NCI-H2171 treated with DMSO at 0.1 percent for 48 hours (cell line): Measurements from ENCODE around the gene FAM135A.
A peak's percentile ranks its signal among the peaks of the same experiment; 100 is the strongest.
"Not testable (repeated sequence)": the region's sequence is repeated elsewhere in the genome, so short reads cannot be mapped to it uniquely, and the experiment has no call there.

Source experiments
- DNase-seq: peaks from one replicate; lab custom pipeline; 2025; lab: John Stamatoyannopoulos, UW

FAM135A gene

DNA sequence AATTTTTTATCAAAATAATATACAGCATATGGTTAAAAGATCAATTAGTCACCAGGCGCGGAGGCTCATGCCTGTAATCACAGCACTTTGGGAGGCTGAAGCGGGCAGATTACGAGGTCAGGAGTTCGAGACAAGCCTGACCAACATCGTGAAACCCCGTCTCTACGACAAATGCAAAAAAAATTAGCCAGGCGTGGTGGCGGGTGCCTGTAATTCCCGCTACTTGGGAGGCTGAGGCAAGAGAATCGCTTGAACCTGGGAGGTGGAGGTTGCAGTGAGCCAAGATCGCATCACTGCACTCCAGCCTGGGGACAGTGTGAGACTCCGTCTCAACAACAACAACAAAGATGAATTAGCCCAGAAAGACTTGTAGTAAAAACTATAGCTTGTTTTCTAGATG, 46.4 kb downstream of the FAM135A start:
- not testable (repeated sequence) for DNase-seq

DNA sequence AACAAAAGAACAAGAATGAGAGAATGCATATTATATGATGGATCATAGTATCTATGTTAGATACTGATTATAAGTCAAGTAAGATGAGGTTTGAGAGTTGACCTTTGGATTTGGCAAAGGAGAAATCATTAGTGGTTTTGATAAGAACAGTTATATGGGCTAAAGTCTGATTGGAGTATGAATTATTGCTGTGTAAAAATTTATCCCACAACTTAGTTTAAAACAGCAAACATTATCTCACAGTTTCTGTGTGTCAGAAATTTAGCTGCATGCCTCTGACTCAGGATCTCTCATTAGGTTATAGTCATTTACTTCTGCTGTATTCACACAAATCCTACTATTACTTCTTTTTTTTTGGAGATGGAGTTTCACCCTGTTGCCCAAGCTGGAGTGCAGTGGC, 56.7 kb downstream of the FAM135A start:
- no peak for DNase-seq

DNA sequence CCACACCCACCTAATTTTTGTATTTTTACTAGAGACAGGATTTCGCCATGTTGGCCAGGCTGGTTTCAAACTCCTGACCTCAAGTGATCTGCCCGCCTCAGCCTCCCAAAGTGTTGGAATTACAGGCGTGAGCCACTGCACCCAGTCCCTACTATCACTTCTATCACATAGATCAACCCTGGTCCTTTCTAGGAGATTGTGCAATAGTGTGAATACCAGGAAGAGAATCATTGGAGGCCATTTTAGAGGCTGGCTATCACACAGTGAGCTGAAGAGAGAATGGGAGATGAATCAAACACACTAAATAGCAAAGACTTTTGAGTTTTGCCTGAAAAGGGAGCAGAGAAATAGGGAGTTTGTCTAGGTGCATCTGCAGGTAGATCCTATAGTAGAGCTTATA, 57.2 kb downstream of the FAM135A start:
- not testable (repeated sequence) for DNase-seq

DNA sequence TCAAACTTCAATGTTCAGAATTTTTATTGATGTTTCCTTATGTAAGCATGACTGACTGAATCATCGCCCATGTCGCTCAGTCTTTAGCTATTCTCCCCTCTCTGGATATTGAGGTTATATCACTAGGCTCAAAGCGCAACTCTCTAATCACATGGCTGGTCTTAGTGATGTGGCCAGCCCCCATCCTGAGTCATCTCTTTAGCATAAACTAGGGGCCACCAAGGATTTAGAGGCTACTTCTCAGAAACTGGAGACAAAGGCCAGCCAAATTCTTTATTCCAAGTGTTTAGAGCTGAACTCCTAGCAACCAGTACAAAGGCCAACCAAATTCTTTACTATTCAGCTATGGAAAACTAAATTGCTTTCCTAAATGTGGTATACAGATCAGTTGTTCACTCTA, 61.4 kb downstream of the FAM135A start:
- DNase-seq = no peak

DNA sequence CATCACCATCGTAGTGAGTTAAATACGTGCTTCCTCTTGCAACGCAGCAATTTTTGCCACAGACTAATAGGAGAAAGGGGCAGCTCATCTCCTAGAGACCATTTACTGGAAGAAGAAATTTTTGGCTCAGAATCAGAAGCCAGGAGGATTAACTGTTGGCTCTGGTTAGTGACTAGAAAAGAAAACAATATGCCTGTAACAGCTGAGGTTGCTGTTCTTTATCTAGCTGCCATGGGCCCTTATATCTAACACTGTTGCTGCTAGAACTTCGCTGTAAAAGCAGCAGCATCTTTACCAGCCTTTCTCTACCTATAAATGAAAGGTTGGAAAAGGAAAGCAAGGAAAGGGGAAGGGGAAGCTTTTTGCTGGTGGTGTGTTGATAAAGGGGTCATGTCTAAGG, 65.9 kb downstream of the FAM135A start:
- no peak for DNase-seq

DNA sequence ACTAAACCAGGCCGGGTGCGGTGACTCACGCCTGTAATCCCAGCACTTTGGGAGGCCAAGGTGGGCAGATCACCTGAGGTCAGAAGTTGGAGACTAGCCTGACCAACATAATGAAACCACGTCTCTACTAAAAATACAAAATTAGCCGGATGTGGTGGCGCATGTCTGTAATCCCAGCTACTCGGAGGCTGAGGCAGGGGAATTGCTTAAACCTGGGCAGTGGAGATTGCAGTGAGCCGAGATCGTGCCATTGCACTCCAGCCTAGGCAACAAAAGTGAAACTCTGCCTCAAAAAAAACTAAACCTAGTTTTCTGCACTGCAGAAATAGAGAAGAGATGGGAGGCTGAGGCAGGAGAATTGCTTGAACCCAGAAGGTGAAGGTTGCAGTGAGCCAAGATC, 73.3 kb downstream of the FAM135A start:
- not testable (repeated sequence) for DNase-seq

DNA sequence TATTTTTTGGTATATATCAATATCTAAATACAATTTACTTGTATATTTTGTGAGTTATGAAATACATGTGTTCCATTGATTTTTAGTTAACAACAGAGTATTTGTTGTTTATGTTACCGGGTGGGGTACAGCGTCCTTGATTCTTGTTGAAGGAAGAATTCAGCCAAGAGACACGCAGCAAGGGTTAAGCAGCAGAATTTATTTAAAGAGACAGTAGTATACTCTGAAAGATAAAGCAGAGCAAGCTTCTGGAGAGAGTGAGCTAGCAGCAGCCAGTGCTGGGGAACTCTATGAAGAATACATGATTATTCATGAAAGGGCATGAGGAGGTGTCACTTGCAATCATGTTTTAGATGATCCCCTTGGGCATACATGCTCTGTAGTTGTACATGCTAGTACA, 76.1 kb downstream of the FAM135A start:
- no peak for DNase-seq

DNA sequence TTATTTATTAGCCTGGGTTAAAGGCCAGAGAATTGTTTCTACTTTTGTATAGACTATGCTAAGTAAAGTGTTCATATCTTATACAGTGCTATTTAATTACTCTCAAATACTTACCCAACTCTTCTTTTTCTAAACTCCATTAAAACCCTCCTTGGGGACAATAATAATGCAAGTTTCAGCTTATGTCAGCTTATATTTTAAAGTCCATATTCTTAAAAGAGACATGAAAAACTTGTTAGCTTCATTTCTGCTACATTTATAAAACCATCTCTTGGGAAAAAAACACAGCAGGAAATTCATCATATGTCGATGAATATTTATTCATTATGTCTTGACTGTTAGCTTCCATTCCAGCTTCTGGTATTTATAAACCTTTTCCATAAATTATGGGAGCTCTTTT, 81.5 kb downstream of the FAM135A start:
- no peak for DNase-seq

DNA sequence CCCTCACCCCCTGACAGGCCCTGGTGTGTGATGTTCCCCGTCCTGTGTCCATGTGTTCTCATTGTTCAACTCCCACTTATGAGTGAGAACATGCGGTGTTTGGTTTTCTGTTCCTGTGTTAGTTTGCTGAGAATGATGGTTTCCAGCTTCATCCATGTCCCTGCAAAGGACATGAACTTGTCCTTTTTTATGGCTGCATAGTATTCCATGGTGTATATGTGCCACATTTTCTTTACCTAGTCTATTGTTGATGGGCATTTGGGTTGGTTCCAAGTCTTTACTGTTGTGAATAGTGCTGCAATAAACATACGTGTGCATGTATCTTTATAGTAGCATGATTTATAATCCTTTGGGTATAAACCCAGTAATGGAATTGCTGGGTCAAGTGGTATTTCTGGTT, 82.5 kb downstream of the FAM135A start:
- not testable (repeated sequence) for DNase-seq

DNA sequence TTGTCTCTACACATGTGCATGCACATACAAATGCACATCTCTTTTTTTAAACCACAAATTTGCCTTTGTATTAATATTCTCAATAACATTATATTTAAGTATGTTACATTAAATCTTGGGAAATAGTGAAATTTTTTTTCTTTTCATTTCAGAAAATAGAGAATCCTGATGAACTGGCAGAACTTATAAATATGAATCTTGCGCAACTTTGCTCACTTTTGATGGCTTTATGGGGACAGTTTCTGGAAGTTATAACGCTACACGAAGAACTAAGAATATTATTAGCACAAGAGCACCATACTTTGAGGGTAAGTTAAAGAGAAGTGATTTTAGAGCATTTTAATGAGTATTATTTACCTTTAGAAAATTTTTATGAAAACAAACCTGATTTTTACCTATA, 89.2 kb downstream of the FAM135A start:
- DNase-seq = no peak

DNA sequence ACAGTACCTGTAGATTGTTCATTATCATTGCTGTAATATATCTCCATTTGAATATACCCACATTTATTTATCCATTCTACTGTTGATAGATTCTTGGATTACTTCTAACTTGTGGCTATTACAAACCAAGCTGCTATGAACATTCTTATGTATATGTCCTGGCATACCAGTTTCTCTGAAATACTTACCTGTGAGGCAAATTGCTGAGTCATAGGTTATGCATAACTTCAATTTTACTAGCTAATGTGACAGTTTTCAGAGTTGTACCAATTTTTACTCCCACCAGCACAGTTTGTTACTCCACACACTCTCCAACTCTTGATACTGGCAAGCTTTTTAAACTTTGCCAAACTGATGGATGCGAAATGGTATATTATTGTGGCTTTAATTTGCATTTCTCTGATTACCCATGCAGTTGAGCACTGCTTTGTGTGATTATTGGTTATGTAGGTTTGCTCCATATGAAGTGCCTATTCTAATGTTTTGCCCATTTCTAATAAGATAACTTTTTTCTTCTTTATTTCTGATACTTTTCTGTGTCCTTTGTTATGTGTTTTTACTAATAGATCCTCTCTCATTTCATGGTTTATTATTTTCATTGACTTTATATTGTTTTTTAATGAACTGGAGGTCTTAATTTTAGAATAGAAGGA, 90.6 kb downstream of the FAM135A start:
- no peak for DNase-seq

DNA sequence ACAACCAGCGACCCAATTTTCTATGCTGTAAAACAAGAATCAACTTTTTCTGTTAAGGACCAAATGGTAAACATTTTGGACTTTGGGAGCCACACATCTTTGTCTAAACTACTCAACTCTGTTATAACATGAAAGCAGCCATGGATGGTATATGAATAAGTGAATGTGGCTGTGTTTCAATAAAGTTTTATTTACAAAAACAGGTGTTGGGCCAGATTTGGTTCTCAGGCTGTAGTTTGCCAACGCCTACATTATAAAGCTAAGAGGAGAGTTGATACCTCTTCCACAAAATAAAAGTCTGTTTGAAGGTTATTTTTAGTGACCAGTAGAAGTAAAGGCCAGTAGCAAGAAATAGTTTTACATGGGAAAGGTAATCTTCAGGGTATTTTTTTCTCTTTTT, 93.0 kb downstream of the FAM135A start:
- no peak for DNase-seq

DNA sequence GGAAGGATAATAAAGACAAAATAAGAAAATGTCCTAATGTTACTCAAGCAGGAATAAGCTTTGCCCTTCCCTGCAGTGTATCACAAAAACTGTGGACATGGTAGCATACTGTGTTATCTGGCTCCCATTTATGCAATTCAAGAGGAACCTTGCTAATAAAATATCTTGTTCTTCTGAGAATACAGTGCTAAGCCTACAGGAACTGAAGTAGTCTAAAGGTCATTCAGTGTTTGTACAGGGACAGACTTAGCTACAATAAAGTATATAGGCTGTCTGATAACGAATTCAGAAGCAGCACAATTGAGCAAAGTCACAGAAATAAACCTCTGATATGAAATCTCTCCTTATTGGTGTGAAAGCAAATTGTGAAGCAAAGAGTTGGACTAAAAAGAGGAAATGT, 93.9 kb downstream of the FAM135A start:
- DNase-seq = no peak

DNA sequence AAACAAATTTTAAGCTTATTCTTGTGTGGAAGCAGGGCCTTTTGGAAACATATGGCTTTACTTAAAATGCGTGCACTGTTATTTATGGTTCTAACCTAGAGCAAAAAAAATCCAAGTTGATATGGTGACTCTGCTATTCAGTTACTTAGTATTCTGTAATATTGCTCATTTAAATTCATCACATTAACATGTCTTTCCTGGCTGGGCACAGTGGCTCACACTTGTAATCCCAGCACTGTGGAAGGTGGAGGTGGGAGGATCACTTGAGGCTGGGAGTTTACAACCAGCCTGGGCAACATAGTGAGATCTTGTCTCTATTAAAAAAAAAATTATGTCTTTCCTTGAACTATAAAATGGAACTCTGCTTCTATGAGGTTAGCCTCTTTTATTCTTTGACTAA, 95.6 kb downstream of the FAM135A start:
- DNase-seq = no peak

DNA sequence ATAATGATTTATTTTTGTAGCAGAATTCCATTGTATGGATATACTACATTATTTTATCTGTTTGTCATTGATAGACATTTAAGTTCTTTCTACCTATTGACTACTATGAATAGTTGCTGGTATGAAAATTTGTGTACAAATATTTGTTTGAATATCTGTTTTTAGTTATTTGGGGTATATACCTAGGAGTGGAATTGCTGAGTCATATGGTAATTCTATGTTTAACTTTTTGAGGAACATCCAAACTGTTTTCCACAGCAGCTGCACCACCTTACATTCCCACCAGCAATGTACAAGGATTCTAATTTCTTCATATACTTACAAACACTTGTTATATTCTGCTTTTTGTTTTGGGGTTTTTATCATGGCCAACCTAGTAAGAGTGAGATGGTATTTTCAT, 97.3 kb downstream of the FAM135A start:
- DNase-seq = no peak

DNA sequence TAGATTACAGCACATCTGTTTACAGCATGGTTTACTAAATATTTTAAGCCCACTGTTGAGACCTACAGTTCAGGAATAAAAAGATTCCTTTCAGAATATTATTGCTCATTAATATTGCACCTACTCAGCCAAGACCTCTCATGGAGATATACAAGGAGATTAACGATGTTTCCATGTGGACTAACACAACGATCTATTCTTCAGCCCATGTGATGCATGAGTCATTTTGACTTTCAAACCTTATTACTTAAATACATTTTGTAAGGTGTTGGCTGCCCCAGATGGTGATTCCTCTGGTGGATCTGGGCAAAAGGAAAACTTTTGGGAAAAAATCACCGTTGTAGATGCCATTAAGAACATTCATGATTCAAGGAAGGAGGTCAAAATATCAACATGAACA, 105.4 kb downstream of the FAM135A start:
- no peak for DNase-seq

DNA sequence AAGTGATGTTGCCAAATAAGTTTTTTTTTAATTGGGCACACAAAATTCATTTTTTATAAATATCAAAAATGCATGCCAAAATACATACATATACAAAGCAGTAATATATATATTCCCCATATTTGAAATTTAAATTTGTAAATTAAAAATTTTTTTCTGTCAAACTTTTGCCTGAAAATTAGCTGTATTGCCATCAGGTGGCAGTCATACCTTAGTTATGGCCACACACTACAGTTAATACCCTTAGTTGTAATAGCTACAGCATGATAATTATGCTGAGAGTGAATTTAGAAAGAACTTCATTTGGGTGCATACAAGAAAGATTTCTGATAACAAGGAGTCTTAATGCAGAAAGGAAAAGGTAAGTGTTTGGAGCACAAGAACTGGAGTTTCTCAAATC, 107.3 kb downstream of the FAM135A start:
- DNase-seq = peak; percentile 38

DNA sequence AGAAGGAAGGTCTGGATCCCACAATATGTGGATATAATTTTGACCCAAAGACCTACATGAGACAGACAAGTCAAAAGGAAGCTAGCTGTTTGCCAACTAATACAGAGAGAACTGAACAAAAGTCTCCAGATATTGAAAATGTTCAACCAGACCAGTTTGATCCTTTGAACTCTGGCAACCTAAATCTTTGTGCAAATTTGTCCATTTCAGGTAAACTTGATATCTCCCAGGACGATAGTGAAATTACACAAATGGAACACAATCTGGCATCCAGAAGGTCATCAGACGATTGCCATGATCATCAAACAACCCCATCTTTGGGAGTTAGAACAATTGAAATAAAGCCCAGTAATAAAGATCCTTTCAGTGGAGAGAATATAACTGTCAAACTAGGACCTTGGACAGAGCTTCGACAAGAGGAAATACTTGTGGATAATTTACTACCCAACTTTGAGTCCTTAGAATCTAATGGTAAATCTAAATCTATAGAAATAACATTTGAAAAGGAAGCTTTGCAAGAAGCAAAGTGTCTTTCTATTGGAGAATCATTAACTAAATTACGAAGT, 111.5 kb downstream of the FAM135A start:
- DNase-seq = no peak

DNA sequence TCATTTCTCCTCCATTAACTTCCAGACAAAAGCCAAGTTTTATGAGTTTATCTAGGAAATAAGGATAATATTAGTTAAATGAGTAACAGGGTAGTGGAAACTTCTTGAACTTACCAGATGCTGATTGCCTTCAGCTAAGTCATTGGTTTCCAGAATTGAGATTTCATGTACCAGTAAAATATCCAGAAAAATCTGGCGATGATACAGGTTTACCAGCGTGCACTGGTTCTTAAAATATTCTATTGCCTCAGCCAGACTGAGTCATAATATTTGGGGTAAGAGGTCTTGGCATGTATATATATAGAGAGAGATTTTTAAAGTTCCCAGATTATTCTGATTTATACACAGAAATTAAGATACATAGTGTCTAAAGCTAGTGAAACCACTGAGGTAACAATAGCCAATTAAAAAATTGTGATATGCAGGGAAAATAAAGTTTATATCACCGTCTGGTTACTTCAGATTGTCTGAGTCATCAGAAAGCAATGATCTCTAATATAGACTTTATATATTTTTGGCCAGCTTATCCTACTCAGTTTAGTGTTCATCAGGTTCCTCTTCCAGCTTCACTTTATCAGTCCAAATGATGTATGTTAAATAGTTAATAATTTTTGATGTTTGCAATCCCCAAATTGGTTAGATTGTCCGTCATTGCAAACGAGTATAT, 113.9 kb downstream of the FAM135A start:
- DNase-seq = no peak

DNA sequence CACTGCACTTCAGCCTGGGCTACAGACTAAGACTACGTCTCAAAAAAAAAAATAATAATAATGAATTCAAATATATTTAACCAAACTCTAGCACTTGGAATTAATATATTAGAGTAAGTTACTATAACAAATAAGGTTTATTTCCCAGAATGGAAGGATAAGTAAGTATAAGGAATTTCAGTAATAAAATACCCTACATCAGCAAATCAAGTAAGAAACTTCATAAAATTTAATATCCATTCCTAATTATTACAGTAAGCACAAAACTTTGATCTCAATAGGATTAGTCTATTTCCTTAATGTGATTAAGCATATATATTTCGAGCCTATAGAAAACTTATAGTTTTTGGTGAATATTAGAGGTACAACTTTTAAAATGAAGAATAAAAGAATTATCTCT, 116.7 kb downstream of the FAM135A start:
- DNase-seq = no peak

DNA sequence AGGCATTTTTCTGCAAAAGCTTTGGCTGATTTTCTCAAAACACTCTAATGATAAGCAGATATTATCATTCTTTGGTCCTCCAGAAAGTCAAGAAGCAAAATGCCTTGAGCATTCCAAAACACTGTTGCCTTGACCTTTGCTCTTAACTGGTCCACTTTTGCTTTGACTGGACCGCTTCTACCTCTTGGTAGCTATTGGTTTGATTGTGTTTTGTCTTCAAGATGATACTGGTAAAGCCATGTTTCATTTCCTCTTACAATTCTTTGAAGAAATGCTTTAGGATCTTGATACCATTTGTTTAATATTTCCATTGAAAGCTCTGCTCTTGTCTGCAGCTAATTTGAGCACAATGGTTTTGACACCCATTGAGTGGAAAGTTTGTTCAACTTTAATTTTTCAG, 117.8 kb downstream of the FAM135A start:
- DNase-seq = no peak

DNA sequence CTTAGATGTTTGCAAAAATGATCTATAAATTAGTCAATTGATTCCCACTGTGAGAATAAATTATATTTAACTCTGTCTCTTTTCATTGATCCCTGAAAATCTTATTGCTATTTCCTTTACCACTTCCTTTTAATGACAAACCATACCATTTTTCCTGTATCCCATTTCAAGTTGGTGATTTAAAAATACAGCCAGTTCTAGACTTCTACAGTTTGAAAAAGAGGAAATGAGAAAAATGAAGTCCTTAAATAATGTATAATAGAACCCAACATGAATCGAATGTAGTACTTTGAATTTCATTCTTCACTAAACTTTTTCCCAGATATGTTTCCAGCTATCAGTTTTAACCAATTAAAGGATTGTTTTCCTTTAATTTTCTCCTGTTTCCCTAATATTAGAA, 124.0 kb downstream of the FAM135A start:
- DNase-seq = no peak

DNA sequence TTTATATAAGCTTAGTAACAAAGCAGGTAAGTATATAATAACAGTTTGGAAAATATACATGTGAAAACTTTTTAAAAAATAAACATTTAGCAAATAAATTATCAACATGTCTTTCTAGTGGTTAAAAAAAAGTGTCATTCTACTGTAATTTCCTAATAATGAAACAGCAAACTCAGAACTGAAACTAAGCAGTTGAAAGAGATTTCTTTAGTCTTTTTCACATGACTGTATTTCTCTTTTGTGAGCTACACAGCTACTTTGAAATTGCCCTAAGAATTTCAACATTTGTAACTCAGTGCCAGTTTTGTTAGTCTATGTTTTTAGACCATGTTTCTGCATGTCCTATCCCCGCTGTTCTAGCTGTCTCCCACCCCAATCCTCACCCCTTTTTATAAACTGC, 125.1 kb downstream of the FAM135A start:
- DNase-seq = no peak

DNA sequence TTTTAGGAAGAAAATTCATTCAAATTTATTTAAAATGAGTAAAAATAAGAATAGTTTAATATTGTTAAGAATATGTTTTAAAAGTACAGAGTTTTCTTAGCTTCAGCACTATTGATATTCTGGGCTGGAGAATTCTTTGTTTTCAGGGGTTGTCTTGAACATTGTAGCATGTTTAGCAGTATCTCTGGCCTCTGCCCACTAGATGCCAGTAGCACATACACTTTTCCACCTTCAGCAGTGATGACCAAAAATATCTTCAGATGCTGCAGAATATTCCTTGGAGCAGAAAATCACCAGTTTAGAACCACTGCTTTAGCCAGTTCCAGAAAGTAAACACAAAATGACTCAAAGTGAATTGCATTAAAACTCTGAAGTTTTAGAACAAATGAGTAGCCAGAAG, 134.0 kb downstream of the FAM135A start:
- DNase-seq = peak; percentile 5
